Central memory CD8-positive, alpha-beta T cell (primary cell): ENCODE data around the gene PLEKHG2.
"Not testable (repeated sequence)": the region's sequence is repeated elsewhere in the genome, so short reads cannot be mapped to it uniquely, and the experiment has no call there.

Experiments used
- ATAC-seq: fragments of 150-1000 bp; cut with Tn5 transposase; replicated peaks from 2 replicates; pipeline ENCODE4 v1.10.0; 2022; ENCODE audit warnings: mild to moderate bottlenecking, moderate FRiP score, moderate number of reproducible peaks; ENCODE audit not compliant: poor library complexity, severe bottlenecking; ENCODE audit errors: extremely low read depth
- DNase-seq, 2 donors: peaks; one replicate each; pipeline ENCODE4 v3.0.0; 2021; ENCODE audit warnings: low spot score in 2 of 2
- H3K27ac Mint-ChIP-seq: one replicate; pipeline ENCODE4 v1.8.0; 2022; ENCODE audit warnings: low read depth, mild to moderate bottlenecking, moderate library complexity, mixed read lengths
- H3K27me3 Mint-ChIP-seq: one replicate; pipeline ENCODE4 v1.8.0; 2022; ENCODE audit warnings: mixed read lengths
- H3K36me3 Mint-ChIP-seq: one replicate; pipeline ENCODE4 v1.8.0; 2022; ENCODE audit warnings: mild to moderate bottlenecking, moderate library complexity, mixed read lengths; ENCODE audit not compliant: insufficient read depth
- H3K4me1 Mint-ChIP-seq: one replicate; pipeline ENCODE4 v1.8.0; 2022; ENCODE audit warnings: mixed read lengths
- H3K4me3 Mint-ChIP-seq: one replicate; pipeline ENCODE4 v1.8.0; 2022; ENCODE audit warnings: mild to moderate bottlenecking, moderate library complexity, mixed read lengths
- H3K9me3 Mint-ChIP-seq: one replicate; pipeline ENCODE4 v1.8.0; 2022; ENCODE audit warnings: mixed read lengths

Gene PLEKHG2

DNA sequence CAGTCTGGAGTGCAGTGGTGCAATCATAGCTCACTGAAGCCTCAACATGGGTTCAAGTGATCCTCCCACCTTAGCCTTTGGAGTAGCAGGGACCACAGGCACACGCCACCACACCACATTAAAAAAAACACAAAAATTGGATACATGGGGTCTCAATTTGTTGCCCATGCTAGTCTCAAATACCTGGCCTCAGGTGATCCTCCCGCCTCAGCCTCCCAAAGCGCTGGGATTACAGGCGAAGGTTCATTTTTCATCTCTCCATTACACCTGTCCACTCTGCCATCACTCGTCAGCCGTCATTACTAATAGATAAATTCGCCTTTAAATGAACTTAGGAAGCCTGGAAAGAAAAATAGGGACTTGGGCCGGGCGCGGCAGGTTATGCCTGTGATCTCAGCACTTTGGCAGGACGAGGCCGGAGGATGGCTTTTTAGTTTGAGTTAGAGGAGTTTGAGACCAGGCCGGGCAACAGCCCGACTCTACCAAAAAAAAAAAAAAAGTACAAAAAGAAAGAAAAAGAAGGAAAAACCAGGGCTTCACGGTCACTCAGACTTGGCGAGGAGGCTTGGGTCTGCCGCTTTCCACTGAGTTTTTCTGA is 32.2 kb downstream of the PLEKHG2 start:
- DNase-seq (no peak), ATAC-seq (no peak)
- Mint-ChIP-seq H3K27me3 (no peaks in the 10 kb centered on the region), H3K27ac (peak overlapping the region; percentile 100), H3K36me3 (peaks cover 26% of the 10 kb centered on the region), H3K9me3 (no peaks in the 10 kb centered on the region), H3K4me3 (peak overlapping the region; percentile 98), H3K4me1 (peaks cover 51% of the 10 kb centered on the region)

DNA sequence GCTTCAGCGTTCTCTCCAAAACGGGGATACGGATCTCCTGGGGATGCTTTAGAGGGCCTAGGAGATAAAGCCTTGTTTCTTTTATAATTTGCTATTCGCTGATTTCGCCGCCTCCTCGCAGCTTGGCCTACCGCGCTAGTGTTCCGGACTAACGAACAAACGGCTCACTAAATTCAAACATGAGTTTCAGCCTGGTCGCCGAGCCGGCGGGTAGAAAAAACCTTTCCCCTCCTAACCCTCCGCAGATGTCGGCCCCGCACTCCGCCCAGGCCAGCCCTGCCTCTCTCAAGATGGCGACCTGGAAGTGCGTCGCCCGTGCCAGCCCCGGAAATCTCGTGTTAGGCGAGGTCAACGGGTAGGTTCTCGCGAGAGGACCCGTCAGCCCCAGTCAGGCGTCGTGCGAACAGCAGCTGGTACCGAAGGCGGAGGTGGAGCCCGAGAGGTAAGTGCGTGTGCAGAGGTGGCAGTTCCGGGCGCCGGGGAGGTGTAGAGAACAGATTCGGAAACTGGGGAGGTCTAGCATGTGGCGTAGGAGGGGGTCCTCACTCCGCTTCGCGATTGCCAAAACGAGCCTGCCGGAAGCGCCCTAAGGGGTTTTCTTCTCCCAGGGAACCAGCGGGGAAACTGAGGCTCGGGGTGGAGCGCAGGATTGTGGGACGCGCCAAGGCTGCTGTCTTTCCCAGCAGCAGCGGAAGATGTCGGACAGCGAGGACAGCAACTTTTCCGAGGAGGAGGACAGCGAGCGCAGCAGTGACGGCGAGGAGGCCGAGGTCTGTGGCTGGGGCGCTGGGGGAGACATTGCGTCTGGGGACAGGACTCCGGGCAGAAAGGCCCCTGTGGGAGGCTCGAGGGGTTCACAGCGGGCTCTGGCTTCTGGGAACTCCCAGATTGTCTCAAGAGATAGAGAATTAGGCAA is 33.0 kb downstream of the PLEKHG2 start, which contains the start of gene SUPT5H:
Gene SUPT5H (plus strand): TSS at position 387 of the 916 bp plus-strand sequence. CDS start 309 bp downstream, at position 696.
- peaks cover 26% of the 10 kb centered on the region for H3K36me3 Mint-ChIP-seq
- H3K4me1 Mint-ChIP-seq, result peaks cover 59% of the 10 kb centered on the region
- H3K4me3 Mint-ChIP-seq, result peak within 1 kb of the TSS; percentile 98
- peak within 1 kb of the TSS; percentile 100 for H3K27ac Mint-ChIP-seq
- H3K9me3 Mint-ChIP-seq, result no peaks in the 10 kb centered on the region
- ATAC-seq, result peak; percentile 96
- no peaks in the 10 kb centered on the region for H3K27me3 Mint-ChIP-seq
- peak; percentile 91 to 97 for DNase-seq

DNA sequence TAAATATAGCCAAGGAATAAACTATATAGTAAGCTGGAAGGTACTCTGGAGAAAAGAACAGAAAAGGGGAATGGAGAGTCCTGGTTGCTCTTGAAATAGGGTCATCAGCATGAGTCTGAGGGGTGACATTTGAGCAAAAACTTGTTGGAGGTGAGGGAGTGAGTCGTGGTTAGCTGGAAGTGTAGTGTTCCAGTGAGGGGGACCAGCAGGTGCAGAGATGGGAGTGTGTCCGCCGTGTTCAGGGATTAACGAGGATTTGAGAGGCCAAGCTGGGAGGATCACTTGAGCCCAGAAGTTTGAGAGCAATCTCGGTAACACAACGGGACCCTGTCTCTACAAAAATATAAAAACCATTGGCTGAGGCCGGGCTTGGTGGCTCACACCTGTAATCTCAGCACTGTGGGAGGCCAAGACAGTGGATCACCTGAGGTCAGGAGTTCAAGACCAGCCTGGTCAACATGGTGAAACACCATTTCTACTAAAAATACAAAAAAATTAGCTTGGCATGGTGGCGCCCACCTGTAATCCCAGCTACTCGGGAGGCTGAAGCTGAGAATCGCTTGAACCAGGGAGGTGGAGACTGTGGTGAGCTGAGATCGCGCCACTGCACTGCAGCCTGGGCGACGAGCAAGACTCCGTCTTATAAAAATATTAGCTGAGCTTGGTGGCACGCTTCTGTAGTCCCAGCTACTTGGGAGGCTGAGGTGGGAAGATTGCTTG is 34.1 kb downstream of the PLEKHG2 start:
- Mint-ChIP-seq H3K9me3 (no peaks in the 10 kb centered on the region), H3K4me1 (peaks cover 64% of the 10 kb centered on the region), H3K4me3 (peak overlapping the region; percentile 98), H3K27me3 (no peaks in the 10 kb centered on the region), H3K36me3 (peaks cover 26% of the 10 kb centered on the region), H3K27ac (peak overlapping the region; percentile 100)
- no peak for DNase-seq
- no peak for ATAC-seq

DNA sequence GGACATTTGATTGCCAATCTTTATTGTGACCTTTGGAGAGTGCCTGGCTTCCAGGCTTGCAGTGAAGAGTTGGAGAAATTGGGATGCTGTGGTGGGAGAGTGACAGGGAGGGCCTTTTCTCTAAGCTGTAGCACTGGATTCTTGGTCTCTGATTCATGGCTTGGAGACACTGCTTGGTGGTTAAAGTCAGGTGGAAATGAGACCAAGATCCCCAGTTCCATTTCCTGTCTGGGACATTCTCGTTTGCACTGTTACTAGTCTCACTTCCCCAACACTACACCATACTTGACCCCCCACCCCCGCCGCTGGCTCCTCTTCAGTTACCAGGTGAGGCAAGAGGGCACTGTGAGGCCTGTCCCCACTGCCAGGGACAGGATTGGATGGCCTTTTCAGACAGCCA is 35.8 kb downstream of the PLEKHG2 start:
- H3K4me1 Mint-ChIP-seq, result peaks cover 80% of the 10 kb centered on the region
- peaks cover 38% of the 10 kb centered on the region for H3K36me3 Mint-ChIP-seq
- H3K9me3 Mint-ChIP-seq, result no peaks in the 10 kb centered on the region
- DNase-seq (no peak), ATAC-seq (no peak)
- no peaks in the 10 kb centered on the region for H3K27me3 Mint-ChIP-seq
- peak overlapping the region; percentile 98 for H3K4me3 Mint-ChIP-seq
- H3K27ac Mint-ChIP-seq, result peak overlapping the region; percentile 100

DNA sequence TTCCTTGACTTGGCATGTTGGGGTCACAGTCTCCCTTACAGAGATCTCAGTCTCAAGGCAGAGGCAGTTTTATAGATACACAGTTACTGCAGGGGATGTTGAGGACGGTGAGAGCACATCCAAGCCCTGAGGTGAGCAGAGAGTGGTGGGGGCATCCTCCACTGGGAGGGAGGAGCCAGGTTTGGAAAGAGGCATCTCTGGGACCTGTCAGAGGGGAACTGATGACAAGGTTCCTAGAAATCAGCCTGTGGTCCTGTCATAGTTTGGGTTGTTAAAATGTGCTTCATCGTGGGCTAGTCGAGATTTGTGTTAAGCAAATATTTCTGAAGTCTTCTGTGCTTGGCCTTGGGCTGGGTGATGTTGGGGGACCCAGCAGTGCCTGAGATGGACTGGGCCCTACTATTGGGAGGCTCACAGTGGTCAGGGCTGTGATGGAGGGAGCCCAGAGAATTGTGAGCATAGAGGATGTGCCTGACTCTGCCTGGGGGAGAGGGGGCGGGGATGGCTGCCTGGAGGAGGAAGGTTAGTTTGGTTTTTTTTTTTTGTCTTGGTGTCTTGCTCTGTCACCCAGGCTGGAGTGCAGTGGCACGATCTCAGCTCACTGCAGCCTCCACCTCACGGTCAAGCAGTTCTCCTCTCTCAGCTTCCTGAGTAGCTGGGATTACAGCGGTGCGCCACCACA is 36.8 kb downstream of the PLEKHG2 start:
- Mint-ChIP-seq H3K36me3 (peaks cover 45% of the 10 kb centered on the region), H3K27me3 (no peaks in the 10 kb centered on the region), H3K4me1 (peaks cover 81% of the 10 kb centered on the region), H3K4me3 (peak overlapping the region; percentile 98), H3K9me3 (no peaks in the 10 kb centered on the region), H3K27ac (peak overlapping the region; percentile 100)
- no peak for ATAC-seq
- no peak for DNase-seq

DNA sequence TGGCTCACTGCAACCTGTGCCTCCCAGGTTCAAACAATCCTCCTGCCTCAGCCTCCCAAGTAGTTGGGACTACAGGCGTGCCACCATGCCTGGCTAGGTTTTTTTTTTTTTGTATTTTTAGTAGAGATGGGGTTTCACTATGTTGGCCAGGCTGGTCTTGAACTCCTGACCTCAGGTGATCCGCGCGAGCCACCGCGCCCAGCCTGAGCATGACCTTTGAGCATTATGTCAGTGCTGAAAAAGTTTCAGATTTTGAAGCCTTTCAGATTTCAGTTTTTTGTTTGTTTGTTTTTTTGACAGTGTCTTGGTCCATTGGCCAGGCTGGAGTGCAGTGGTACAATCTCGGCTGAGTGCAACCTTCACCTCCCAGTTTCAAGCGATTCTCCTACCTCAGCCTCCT is 38.8 kb downstream of the PLEKHG2 start:
- H3K4me1 Mint-ChIP-seq, result peaks cover 71% of the 10 kb centered on the region
- DNase-seq, H3K4me3 Mint-ChIP-seq, ATAC-seq, H3K9me3 Mint-ChIP-seq, H3K27me3 Mint-ChIP-seq: not testable (repeated sequence)
- H3K36me3 Mint-ChIP-seq, result peaks cover 43% of the 10 kb centered on the region
- peak overlapping the region; percentile 30 for H3K27ac Mint-ChIP-seq

DNA sequence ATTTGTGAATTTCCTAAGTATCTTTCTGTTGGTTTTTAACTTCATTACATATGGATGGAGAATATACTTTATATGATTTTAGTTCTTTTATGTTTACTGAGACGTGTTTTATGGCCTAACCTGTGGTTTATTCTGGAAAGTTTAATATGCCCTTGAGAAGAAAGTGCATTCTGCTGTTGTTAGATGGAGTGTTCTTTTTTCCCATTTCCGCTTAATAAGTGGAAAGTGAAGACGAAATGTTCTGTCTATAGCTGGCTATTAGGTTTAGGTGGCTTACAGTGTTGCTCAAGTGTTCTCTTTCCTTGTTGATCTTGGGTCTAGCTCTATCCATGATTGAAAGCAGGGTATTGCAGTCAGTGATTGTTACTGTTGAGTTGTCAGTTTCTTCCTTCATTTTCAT is 50.9 kb downstream of the PLEKHG2 start:
- ATAC-seq (no peak), DNase-seq (no peak)
- Mint-ChIP-seq H3K36me3 (peaks cover 69% of the 10 kb centered on the region), H3K4me1 (peaks cover 15% of the 10 kb centered on the region), H3K9me3 (no peaks in the 10 kb centered on the region), H3K27me3 (no peaks in the 10 kb centered on the region), H3K27ac (no peak overlapping the region), H3K4me3 (no peak overlapping the region)

DNA sequence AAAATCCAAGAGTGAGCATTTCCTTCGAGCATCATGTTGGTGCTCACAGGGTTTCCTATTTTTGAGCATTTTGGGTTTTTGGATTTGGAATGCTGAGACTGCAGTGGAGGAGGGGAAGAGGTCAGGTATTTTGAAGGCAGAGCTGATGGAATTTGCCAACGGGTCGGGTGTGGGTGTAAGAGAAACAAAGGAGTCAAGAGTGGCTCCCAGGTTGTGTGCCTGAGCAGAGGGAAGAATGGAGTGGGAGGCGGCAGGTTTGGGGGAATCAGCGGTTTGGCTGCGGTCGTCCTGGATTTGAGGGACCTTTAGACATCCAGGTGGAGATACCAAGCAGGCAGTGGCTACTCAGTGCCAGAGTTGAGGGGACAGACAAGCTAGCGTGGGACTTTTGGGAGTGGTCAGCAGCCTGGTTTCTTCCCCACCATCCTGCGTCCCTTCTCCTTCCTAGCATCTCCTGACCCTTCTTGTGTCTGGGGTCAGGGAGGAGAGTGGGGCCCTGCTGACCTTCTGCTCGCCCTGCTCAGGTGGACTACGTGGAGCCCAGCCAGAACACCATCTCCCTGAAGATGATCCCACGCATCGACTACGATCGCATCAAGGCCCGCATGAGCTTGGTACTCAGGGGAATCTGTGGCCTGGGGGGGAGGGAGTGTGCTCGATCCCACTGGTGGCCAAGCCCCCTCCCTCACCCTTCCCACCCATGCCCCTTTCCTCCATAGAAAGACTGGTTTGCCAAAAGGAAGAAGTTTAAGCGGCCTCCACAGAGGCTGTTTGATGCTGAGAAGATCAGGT is 53.7 kb downstream of the PLEKHG2 start:
- peaks cover 12% of the 10 kb centered on the region for H3K4me1 Mint-ChIP-seq
- H3K36me3 Mint-ChIP-seq, result peaks cover 72% of the 10 kb centered on the region
- no peak for DNase-seq
- H3K27ac Mint-ChIP-seq, result peak overlapping the region; percentile 77
- ATAC-seq, result no peak
- no peaks in the 10 kb centered on the region for H3K9me3 Mint-ChIP-seq
- H3K27me3 Mint-ChIP-seq, result no peaks in the 10 kb centered on the region
- H3K4me3 Mint-ChIP-seq, result no peak overlapping the region

DNA sequence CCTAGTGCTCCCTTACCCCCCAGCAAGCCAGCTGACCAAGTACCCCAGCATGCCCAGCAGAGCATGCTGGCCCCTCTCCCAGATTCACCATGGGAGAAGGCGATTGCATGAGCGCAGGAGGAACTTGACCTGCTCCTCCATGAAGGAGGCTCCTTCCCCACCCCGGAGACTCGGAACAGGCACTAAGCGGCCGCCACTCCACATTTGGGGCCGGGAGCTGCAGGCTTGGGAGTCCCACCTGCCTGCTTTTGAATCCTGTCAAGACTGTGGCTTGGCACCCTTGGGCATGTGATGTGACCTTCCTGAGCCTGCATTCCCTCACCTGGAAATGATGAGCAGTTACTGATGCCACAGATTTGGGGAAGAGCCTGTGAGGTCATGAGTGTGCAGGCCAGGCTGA is 55.5 kb downstream of the PLEKHG2 start:
- no peaks in the 10 kb centered on the region for H3K9me3 Mint-ChIP-seq
- ATAC-seq (no peak), DNase-seq (no peak)
- no peak overlapping the region for H3K27ac Mint-ChIP-seq
- H3K27me3 Mint-ChIP-seq, result no peaks in the 10 kb centered on the region
- peaks cover 22% of the 10 kb centered on the region for H3K4me1 Mint-ChIP-seq
- H3K36me3 Mint-ChIP-seq, result peaks cover 73% of the 10 kb centered on the region
- no peak overlapping the region for H3K4me3 Mint-ChIP-seq

DNA sequence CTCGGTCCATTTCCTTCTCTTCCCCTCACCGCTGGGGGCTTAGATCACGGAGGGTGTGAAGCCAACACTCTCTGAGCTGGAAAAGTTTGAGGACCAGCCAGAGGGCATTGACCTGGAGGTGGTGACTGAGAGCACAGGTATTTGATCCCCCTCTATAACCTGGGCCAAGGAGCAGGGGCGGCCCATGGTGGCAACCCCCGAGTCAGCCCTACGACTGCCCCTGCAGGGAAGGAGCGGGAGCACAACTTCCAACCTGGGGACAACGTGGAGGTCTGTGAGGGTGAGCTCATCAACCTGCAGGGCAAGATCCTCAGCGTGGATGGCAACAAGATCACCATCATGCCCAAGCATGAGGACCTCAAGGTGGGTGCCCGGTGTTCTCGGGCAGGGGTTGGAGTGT is 56.6 kb downstream of the PLEKHG2 start:
- Mint-ChIP-seq H3K9me3 (no peaks in the 10 kb centered on the region), H3K4me3 (no peak overlapping the region), H3K36me3 (peaks cover 66% of the 10 kb centered on the region), H3K27ac (peak overlapping the region; percentile 83), H3K4me1 (peaks cover 22% of the 10 kb centered on the region), H3K27me3 (no peaks in the 10 kb centered on the region)
- ATAC-seq (no peak), DNase-seq (no peak)

DNA sequence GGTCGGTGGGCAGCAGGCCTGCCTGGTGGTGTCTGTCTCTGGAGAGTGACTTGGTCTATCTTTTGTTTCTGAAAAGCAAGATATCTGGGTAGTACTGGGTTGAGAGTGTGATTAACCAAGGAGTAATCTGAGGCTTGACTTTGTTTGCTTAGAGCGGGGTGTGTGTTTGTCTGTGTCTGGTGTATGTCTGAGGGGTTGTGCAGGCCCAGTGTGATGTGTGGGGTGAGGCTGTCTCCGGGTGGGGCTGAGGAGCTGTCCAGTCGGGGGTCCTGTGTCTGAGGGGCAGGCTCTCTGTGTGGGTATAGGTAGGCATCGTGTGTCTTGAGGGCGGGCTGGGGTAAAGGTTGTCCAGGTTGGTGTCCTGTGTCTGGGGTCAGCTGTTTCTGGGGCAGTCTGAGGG is 57.1 kb downstream of the PLEKHG2 start:
- Mint-ChIP-seq H3K27me3 (no peaks in the 10 kb centered on the region), H3K36me3 (peaks cover 65% of the 10 kb centered on the region), H3K9me3 (no peaks in the 10 kb centered on the region), H3K27ac (peak overlapping the region; percentile 83), H3K4me3 (peak overlapping the region; percentile 7), H3K4me1 (peaks cover 27% of the 10 kb centered on the region)
- ATAC-seq (no peak), DNase-seq (no peak)
